WTC11 (cell line): ENCODE measurements around the gene PPME1. TPM values are rescaled to one million over a fixed set of nuclear protein-coding genes. Genes with fewer than 3 reads are reported as not detected.
A peak's percentile ranks its signal among the peaks of the same experiment; 100 is the strongest.

Source experiments
- ATAC-seq: fragments of 200-7000 bp; cut with Tn5 transposase; 2 replicates; pipeline ENCODE4 v1.10.0; 2021; ENCODE audit warnings: mild to moderate bottlenecking, moderate library complexity
- CTCF ChIA-PET: fragments of 300-600 bp; sonication (Branson Sonifier 250); formaldehyde crosslinking; loops from one replicate; lab custom pipeline; 2021; ENCODE audit warnings: antibody characterized with exemption; lab: Charles Lee
- POLR2A ChIA-PET: fragments of 350-600 bp; sonication (Branson Sonifier 250); formaldehyde crosslinking; loops from one replicate; lab custom pipeline; 2021; ENCODE audit warnings: antibody characterized with exemption; lab: Charles Lee
- DNase-seq: peaks from one replicate; pipeline ENCODE4 v3.0.0; 2021; ENCODE audit warnings: low spot score
- H3K27ac Mint-ChIP-seq: 2 replicates; pipeline ENCODE4 v1.8.0; 2021; ENCODE audit warnings: mixed read lengths
- H3K27me3 Mint-ChIP-seq: 2 replicates; pipeline ENCODE4 v1.8.0; 2021; ENCODE audit warnings: low read depth, mild to moderate bottlenecking, moderate library complexity, mixed read lengths
- H3K36me3 Mint-ChIP-seq: 2 replicates; pipeline ENCODE4 v1.8.0; 2021; ENCODE audit warnings: mixed read lengths
- H3K4me1 Mint-ChIP-seq: 2 replicates; pipeline ENCODE4 v1.8.0; 2022; ENCODE audit warnings: mixed read lengths
- H3K4me3 Mint-ChIP-seq: 2 replicates; pipeline ENCODE4 v1.8.0; 2021; ENCODE audit warnings: mild to moderate bottlenecking, moderate library complexity, mixed read lengths
- H3K9me3 Mint-ChIP-seq: 2 replicates; pipeline ENCODE4 v1.8.0; 2021; ENCODE audit warnings: mixed read lengths
- ATF6 ChIP-seq: sonication (generic); formaldehyde crosslinking; IDR thresholded peaks from 2 replicates; pipeline ENCODE4 v1.8.1; 2023; ENCODE audit warnings: mild to moderate bottlenecking, missing genetic modification reagents
- E2F1 ChIP-seq: sonication (generic); formaldehyde crosslinking; IDR thresholded peaks from 2 replicates; pipeline ENCODE4 v1.8.0; 2022; ENCODE audit warnings: mild to moderate bottlenecking, missing genetic modification reagents
- GTF2I ChIP-seq: fragments of 250-450 bp; sonication (Bioruptor Pico); conservative IDR thresholded peaks from 2 replicates; pipeline ENCODE4 v1.4.0; 2021; ENCODE audit warnings: mild to moderate bottlenecking
- IRF1 ChIP-seq: sonication (generic); formaldehyde crosslinking; IDR thresholded peaks from 2 replicates; pipeline ENCODE4 v1.8.0; 2023; ENCODE audit warnings: missing genetic modification reagents
- JUN ChIP-seq: sonication (generic); formaldehyde crosslinking; IDR thresholded peaks from 2 replicates; pipeline ENCODE4 v1.8.0; 2023; ENCODE audit warnings: mild to moderate bottlenecking, missing genetic modification reagents
- KAT7 ChIP-seq: sonication (generic); formaldehyde crosslinking; IDR thresholded peaks from 2 replicates; pipeline ENCODE4 v1.8.1; 2023; ENCODE audit warnings: missing genetic modification reagents, mild to moderate bottlenecking, borderline replicate concordance
- MXD4 ChIP-seq: fragments of 250-450 bp; sonication (Bioruptor Pico); IDR thresholded peaks from 2 replicates; pipeline ENCODE4 v1.8.0; 2021; ENCODE audit warnings: mild to moderate bottlenecking, moderate library complexity, borderline replicate concordance
- MYBL2 ChIP-seq: sonication (generic); formaldehyde crosslinking; IDR thresholded peaks from 2 replicates; pipeline ENCODE4 v1.8.1; 2023; ENCODE audit warnings: mild to moderate bottlenecking, moderate library complexity, missing genetic modification reagents
- NFE2L1 ChIP-seq: sonication (generic); formaldehyde crosslinking; IDR thresholded peaks from 2 replicates; pipeline ENCODE4 v1.8.1; 2023; ENCODE audit warnings: missing genetic modification reagents
- PRRX2 ChIP-seq: fragments of 250-450 bp; sonication (Bioruptor Pico); IDR thresholded peaks from 2 replicates; pipeline ENCODE4 v1.8.0; 2021; ENCODE audit warnings: mild to moderate bottlenecking
- RELA ChIP-seq: sonication (generic); formaldehyde crosslinking; IDR thresholded peaks from 2 replicates; pipeline ENCODE4 v1.8.1; 2022; ENCODE audit warnings: missing genetic modification reagents, mild to moderate bottlenecking, borderline replicate concordance
- ZNF263 ChIP-seq: sonication (generic); formaldehyde crosslinking; IDR thresholded peaks from 2 replicates; pipeline ENCODE4 v1.8.1; 2022; ENCODE audit warnings: low read depth, mild to moderate bottlenecking, moderate library complexity, missing genetic modification reagents
- ZNF317 ChIP-seq: sonication (generic); formaldehyde crosslinking; IDR thresholded peaks from 2 replicates; pipeline ENCODE4 v1.8.1; 2023; ENCODE audit warnings: low read depth, mild to moderate bottlenecking, moderate library complexity, missing genetic modification reagents, borderline replicate concordance
- ZNF396 ChIP-seq: fragments of 250-450 bp; sonication (Bioruptor Pico); IDR thresholded peaks from 2 replicates; pipeline ENCODE4 v1.8.0; 2021; ENCODE audit warnings: mild to moderate bottlenecking, moderate library complexity, borderline replicate concordance
- ZNF423 ChIP-seq: fragments of 250-450 bp; sonication (Bioruptor Pico); IDR thresholded peaks from 2 replicates; pipeline ENCODE4 v2.1.2; 2022; ENCODE audit warnings: mild to moderate bottlenecking, moderate library complexity
- total RNA-seq: library from RNA; stranded (reverse); gene quantifications from 3 replicates; pipeline ENCODE4 v1.2.3, GENCODE V29; 2021
- TF ChIP-seq, protein P1 (sequence below): sonication (generic); formaldehyde crosslinking; conservative IDR thresholded peaks from 2 replicates; pipeline ENCODE4 v1.8.1; 2023; ENCODE audit warnings: mild to moderate bottlenecking, low read depth, missing genetic modification reagents, moderate library complexity
- TF ChIP-seq, protein P2 (sequence below): fragments of 250-450 bp; sonication (Bioruptor Pico); IDR thresholded peaks from 2 replicates; pipeline ENCODE4 v1.8.0; 2021; ENCODE audit warnings: mild to moderate bottlenecking
- TF ChIP-seq, protein P3 (sequence below): sonication (generic); formaldehyde crosslinking; IDR thresholded peaks from 2 replicates; pipeline ENCODE4 v1.8.1; 2022; ENCODE audit warnings: low read depth, mild to moderate bottlenecking, moderate library complexity, missing genetic modification reagents, borderline replicate concordance
- TF ChIP-seq, protein P4 (sequence below): sonication (generic); formaldehyde crosslinking; IDR thresholded peaks from 2 replicates; pipeline ENCODE4 v1.8.1; 2023; ENCODE audit warnings: mild to moderate bottlenecking, missing genetic modification reagents, borderline replicate concordance
- TF ChIP-seq, protein P5 (sequence below): sonication (generic); formaldehyde crosslinking; IDR thresholded peaks from 2 replicates; pipeline ENCODE4 v1.8.1; 2023; ENCODE audit warnings: mild to moderate bottlenecking, missing genetic modification reagents, moderate library complexity

PPME1 gene
- total RNA-seq, 1 experiment from 2014 or later: 42.5 TPM

- CTCF ChIA-PET: no interaction called here
- no peak for ATAC-seq
- TF ChIP-seq ZNF317 (CRISPR knock-in tag): no peak
- no peak for TF ChIP-seq IRF1
- no peak for TF ChIP-seq ZNF423 (CRISPR knock-in tag)
- no peak for TF ChIP-seq JUN (CRISPR knock-in tag)
- TF ChIP-seq MYBL2 (CRISPR knock-in tag): no peak
- no peak for TF ChIP-seq PRRX2 (CRISPR knock-in tag)
- no peak for TF ChIP-seq ATF6 (CRISPR knock-in tag)
- no peak for TF ChIP-seq ZNF396 (CRISPR knock-in tag)
- TF ChIP-seq, all 79 proteins: peak for 0
- H3K36me3 Mint-ChIP-seq: peaks cover 43% of the 10 kb centered on the region
- peaks cover 10% of the 10 kb centered on the region for H3K9me3 Mint-ChIP-seq
- H3K27ac Mint-ChIP-seq: no peak overlapping the region
- no peak for DNase-seq
- POLR2A ChIA-PET: no interaction called here
- no peak overlapping the region for H3K4me3 Mint-ChIP-seq
- no peaks in the 10 kb centered on the region for H3K4me1 Mint-ChIP-seq
- H3K27me3 Mint-ChIP-seq: no peaks in the 10 kb centered on the region
Observed at GRCh38 chr11:74132833-74133232, 38.3 kb upstream of the PPME1 start.

- ATAC-seq: no peak
- Mint-ChIP-seq H3K9me3 (peaks cover 7% of the 10 kb centered on the region), H3K36me3 (peaks cover 47% of the 10 kb centered on the region), H3K27me3 (no peaks in the 10 kb centered on the region), H3K4me3 (no peak overlapping the region), H3K27ac (peak overlapping the region; percentile 50; the same call in 1 of the 2 replicates), H3K4me1 (peaks cover 4% of the 10 kb centered on the region)
- POLR2A ChIA-PET: no interaction called here
- DNase-seq: no peak
- CTCF ChIA-PET: no interaction called here
- TF ChIP-seq, protein P1, sequence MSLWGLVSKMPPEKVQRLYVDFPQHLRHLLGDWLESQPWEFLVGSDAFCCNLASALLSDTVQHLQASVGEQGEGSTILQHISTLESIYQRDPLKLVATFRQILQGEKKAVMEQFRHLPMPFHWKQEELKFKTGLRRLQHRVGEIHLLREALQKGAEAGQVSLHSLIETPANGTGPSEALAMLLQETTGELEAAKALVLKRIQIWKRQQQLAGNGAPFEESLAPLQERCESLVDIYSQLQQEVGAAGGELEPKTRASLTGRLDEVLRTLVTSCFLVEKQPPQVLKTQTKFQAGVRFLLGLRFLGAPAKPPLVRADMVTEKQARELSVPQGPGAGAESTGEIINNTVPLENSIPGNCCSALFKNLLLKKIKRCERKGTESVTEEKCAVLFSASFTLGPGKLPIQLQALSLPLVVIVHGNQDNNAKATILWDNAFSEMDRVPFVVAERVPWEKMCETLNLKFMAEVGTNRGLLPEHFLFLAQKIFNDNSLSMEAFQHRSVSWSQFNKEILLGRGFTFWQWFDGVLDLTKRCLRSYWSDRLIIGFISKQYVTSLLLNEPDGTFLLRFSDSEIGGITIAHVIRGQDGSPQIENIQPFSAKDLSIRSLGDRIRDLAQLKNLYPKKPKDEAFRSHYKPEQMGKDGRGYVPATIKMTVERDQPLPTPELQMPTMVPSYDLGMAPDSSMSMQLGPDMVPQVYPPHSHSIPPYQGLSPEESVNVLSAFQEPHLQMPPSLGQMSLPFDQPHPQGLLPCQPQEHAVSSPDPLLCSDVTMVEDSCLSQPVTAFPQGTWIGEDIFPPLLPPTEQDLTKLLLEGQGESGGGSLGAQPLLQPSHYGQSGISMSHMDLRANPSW (CRISPR knock-in tag): no peak
- TF ChIP-seq RELA (CRISPR knock-in tag): no peak
- no peak for TF ChIP-seq ZNF263 (CRISPR knock-in tag)
- no peak for TF ChIP-seq GTF2I (CRISPR knock-in tag)
- no peak for TF ChIP-seq PRRX2 (CRISPR knock-in tag)
- TF ChIP-seq, protein P2, sequence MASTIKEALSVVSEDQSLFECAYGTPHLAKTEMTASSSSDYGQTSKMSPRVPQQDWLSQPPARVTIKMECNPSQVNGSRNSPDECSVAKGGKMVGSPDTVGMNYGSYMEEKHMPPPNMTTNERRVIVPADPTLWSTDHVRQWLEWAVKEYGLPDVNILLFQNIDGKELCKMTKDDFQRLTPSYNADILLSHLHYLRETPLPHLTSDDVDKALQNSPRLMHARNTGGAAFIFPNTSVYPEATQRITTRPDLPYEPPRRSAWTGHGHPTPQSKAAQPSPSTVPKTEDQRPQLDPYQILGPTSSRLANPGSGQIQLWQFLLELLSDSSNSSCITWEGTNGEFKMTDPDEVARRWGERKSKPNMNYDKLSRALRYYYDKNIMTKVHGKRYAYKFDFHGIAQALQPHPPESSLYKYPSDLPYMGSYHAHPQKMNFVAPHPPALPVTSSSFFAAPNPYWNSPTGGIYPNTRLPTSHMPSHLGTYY (CRISPR knock-in tag): no peak
- TF ChIP-seq, protein P3, sequence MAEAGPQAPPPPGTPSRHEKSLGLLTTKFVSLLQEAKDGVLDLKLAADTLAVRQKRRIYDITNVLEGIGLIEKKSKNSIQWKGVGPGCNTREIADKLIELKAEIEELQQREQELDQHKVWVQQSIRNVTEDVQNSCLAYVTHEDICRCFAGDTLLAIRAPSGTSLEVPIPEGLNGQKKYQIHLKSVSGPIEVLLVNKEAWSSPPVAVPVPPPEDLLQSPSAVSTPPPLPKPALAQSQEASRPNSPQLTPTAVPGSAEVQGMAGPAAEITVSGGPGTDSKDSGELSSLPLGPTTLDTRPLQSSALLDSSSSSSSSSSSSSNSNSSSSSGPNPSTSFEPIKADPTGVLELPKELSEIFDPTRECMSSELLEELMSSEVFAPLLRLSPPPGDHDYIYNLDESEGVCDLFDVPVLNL (CRISPR knock-in tag): no peak
- TF ChIP-seq MXD4 (CRISPR knock-in tag): no peak
- TF ChIP-seq KAT7 (CRISPR knock-in tag): no peak
- no peak for TF ChIP-seq ZNF423 (CRISPR knock-in tag)
- TF ChIP-seq, protein P4, sequence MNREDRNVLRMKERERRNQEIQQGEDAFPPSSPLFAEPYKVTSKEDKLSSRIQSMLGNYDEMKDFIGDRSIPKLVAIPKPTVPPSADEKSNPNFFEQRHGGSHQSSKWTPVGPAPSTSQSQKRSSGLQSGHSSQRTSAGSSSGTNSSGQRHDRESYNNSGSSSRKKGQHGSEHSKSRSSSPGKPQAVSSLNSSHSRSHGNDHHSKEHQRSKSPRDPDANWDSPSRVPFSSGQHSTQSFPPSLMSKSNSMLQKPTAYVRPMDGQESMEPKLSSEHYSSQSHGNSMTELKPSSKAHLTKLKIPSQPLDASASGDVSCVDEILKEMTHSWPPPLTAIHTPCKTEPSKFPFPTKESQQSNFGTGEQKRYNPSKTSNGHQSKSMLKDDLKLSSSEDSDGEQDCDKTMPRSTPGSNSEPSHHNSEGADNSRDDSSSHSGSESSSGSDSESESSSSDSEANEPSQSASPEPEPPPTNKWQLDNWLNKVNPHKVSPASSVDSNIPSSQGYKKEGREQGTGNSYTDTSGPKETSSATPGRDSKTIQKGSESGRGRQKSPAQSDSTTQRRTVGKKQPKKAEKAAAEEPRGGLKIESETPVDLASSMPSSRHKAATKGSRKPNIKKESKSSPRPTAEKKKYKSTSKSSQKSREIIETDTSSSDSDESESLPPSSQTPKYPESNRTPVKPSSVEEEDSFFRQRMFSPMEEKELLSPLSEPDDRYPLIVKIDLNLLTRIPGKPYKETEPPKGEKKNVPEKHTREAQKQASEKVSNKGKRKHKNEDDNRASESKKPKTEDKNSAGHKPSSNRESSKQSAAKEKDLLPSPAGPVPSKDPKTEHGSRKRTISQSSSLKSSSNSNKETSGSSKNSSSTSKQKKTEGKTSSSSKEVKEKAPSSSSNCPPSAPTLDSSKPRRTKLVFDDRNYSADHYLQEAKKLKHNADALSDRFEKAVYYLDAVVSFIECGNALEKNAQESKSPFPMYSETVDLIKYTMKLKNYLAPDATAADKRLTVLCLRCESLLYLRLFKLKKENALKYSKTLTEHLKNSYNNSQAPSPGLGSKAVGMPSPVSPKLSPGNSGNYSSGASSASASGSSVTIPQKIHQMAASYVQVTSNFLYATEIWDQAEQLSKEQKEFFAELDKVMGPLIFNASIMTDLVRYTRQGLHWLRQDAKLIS (CRISPR knock-in tag): no peak
- no peak for TF ChIP-seq E2F1 (CRISPR knock-in tag)
- no peak for TF ChIP-seq NFE2L1 (CRISPR knock-in tag)
- TF ChIP-seq, protein P5, sequence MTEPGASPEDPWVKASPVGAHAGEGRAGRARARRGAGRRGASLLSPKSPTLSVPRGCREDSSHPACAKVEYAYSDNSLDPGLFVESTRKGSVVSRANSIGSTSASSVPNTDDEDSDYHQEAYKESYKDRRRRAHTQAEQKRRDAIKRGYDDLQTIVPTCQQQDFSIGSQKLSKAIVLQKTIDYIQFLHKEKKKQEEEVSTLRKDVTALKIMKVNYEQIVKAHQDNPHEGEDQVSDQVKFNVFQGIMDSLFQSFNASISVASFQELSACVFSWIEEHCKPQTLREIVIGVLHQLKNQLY (CRISPR knock-in tag): no peak
Observed at GRCh38 chr11:74133436-74133835, 37.7 kb upstream of the PPME1 start.
